ENCODE data around the gene NIPAL3.
"Not testable (repeated sequence)": the region's sequence is repeated elsewhere in the genome, so short reads cannot be mapped to it uniquely, and the experiment has no call there.

Gene NIPAL3

GRCh38 chr1:24490101-24490781 is 74.6 kb downstream of the NIPAL3 start:
- Mint-ChIP-seq H3K27ac (no peak overlapping the region), H3K4me1 (ENCODE audit: low read depth) (peaks cover 35% of the 10 kb centered on the region), H3K36me3 (ENCODE audit: low read depth) (peaks cover 4% of the 10 kb centered on the region), H3K27me3 (ENCODE audit: low read depth) (peaks cover 5% of the 10 kb centered on the region), H3K9me3 (peaks cover 5% of the 10 kb centered on the region), H3K4me3 (no peak overlapping the region)

- peaks cover 4% of the 10 kb centered on the region for H3K36me3 Mint-ChIP-seq (ENCODE audit: low read depth)
- H3K4me3 Mint-ChIP-seq: no peak overlapping the region
- peaks cover 5% of the 10 kb centered on the region for H3K27me3 Mint-ChIP-seq (ENCODE audit: low read depth)
- peaks cover 5% of the 10 kb centered on the region for H3K9me3 Mint-ChIP-seq
- H3K27ac Mint-ChIP-seq: no peak overlapping the region
- peaks cover 23% of the 10 kb centered on the region for H3K4me1 Mint-ChIP-seq (ENCODE audit: low read depth)
Measured at GRCh38 chr1:24491577-24492360, 76.2 kb downstream of the NIPAL3 start.

- not testable (repeated sequence) for H3K4me3 Mint-ChIP-seq; H3K27ac Mint-ChIP-seq; H3K36me3 Mint-ChIP-seq (ENCODE audit: low read depth); H3K9me3 Mint-ChIP-seq; H3K27me3 Mint-ChIP-seq (ENCODE audit: low read depth)
- H3K4me1 Mint-ChIP-seq (ENCODE audit: low read depth): peaks cover 14% of the 10 kb centered on the region
Measured at GRCh38 chr1:24492935-24493334, 77.3 kb downstream of the NIPAL3 start.

GRCh38 chr1:24493785-24494184 is 78.2 kb downstream of the NIPAL3 start:
- Mint-ChIP-seq H3K27ac (no peak overlapping the region), H3K9me3 (no peaks in the 10 kb centered on the region)

GRCh38 chr1:24498589-24498988 is 83.0 kb downstream of the NIPAL3 start:
- Mint-ChIP-seq H3K4me3 (no peak overlapping the region), H3K9me3 (no peaks in the 10 kb centered on the region), H3K4me1 (ENCODE audit: low read depth) (peaks cover 29% of the 10 kb centered on the region), H3K27me3 (ENCODE audit: low read depth) (no peaks in the 10 kb centered on the region), H3K36me3 (ENCODE audit: low read depth) (peaks cover 10% of the 10 kb centered on the region), H3K27ac (no peak overlapping the region)

More at GRCh38 chr1:24493785-24494184, 78.2 kb downstream of the NIPAL3 start:
- Mint-ChIP-seq H3K27me3 (ENCODE audit: low read depth) (peaks cover 5% of the 10 kb centered on the region), H3K4me1 (ENCODE audit: low read depth) (peaks cover 7% of the 10 kb centered on the region), H3K4me3 (no peak overlapping the region), H3K36me3 (ENCODE audit: low read depth) (peaks cover 3% of the 10 kb centered on the region)

GRCh38 chr1:24500448-24501048 is 84.9 kb downstream of the NIPAL3 start:
- peaks cover 42% of the 10 kb centered on the region for H3K4me1 Mint-ChIP-seq (ENCODE audit: low read depth)
- peaks cover 19% of the 10 kb centered on the region for H3K36me3 Mint-ChIP-seq (ENCODE audit: low read depth)
- no peaks in the 10 kb centered on the region for H3K27me3 Mint-ChIP-seq (ENCODE audit: low read depth)
- H3K9me3 Mint-ChIP-seq: no peaks in the 10 kb centered on the region
- peak overlapping the region; percentile 92 for H3K27ac Mint-ChIP-seq
- H3K4me3 Mint-ChIP-seq: peak overlapping the region; percentile 86

GRCh38 chr1:24501371-24502064 is 85.9 kb downstream of the NIPAL3 start:
- no peaks in the 10 kb centered on the region for H3K27me3 Mint-ChIP-seq (ENCODE audit: low read depth)
- H3K36me3 Mint-ChIP-seq (ENCODE audit: low read depth): peaks cover 19% of the 10 kb centered on the region
- H3K4me3 Mint-ChIP-seq: peak overlapping the region; percentile 86
- no peaks in the 10 kb centered on the region for H3K9me3 Mint-ChIP-seq
- H3K27ac Mint-ChIP-seq: peak overlapping the region; percentile 92
- H3K4me1 Mint-ChIP-seq (ENCODE audit: low read depth): peaks cover 49% of the 10 kb centered on the region

- Mint-ChIP-seq H3K36me3 (ENCODE audit: low read depth) (peaks cover 21% of the 10 kb centered on the region), H3K27me3 (ENCODE audit: low read depth) (no peaks in the 10 kb centered on the region), H3K27ac (peak overlapping the region; percentile 92), H3K4me1 (ENCODE audit: low read depth) (peaks cover 56% of the 10 kb centered on the region), H3K4me3 (peak overlapping the region; percentile 86), H3K9me3 (no peaks in the 10 kb centered on the region)
Measured at GRCh38 chr1:24502065-24502708, 86.6 kb downstream of the NIPAL3 start.

GRCh38 chr1:24502709-24503058 is 87.1 kb downstream of the NIPAL3 start, which contains the start of gene RCAN3:
TSS of gene RCAN3 (plus strand) at chr1:24502836. CDS start at chr1:24514373, 11,537 bp downstream.
- H3K4me3 Mint-ChIP-seq: peak within 1 kb of the TSS; percentile 96
- H3K36me3 Mint-ChIP-seq (ENCODE audit: low read depth): peaks cover 24% of the 10 kb centered on the region
- no peaks in the 10 kb centered on the region for H3K9me3 Mint-ChIP-seq
- peaks cover 61% of the 10 kb centered on the region for H3K4me1 Mint-ChIP-seq (ENCODE audit: low read depth)
- H3K27ac Mint-ChIP-seq: peak within 1 kb of the TSS; percentile 95
- no peaks in the 10 kb centered on the region for H3K27me3 Mint-ChIP-seq (ENCODE audit: low read depth)

GRCh38 chr1:24503059-24503751 is 87.6 kb downstream of the NIPAL3 start:
- Mint-ChIP-seq H3K9me3 (no peaks in the 10 kb centered on the region), H3K4me1 (ENCODE audit: low read depth) (peaks cover 66% of the 10 kb centered on the region), H3K27ac (peak overlapping the region; percentile 95), H3K4me3 (peak overlapping the region; percentile 96), H3K27me3 (ENCODE audit: low read depth) (no peaks in the 10 kb centered on the region), H3K36me3 (ENCODE audit: low read depth) (peaks cover 28% of the 10 kb centered on the region)

GRCh38 chr1:24503870-24504523 is 88.4 kb downstream of the NIPAL3 start:
- H3K27ac Mint-ChIP-seq: peak overlapping the region; percentile 95
- H3K4me1 Mint-ChIP-seq (ENCODE audit: low read depth): peaks cover 68% of the 10 kb centered on the region
- H3K36me3 Mint-ChIP-seq (ENCODE audit: low read depth): peaks cover 30% of the 10 kb centered on the region
- no peaks in the 10 kb centered on the region for H3K9me3 Mint-ChIP-seq
- H3K4me3 Mint-ChIP-seq: peak overlapping the region; percentile 96
- no peaks in the 10 kb centered on the region for H3K27me3 Mint-ChIP-seq (ENCODE audit: low read depth)

- Mint-ChIP-seq H3K4me3 (peak overlapping the region; percentile 96), H3K9me3 (no peaks in the 10 kb centered on the region), H3K27ac (peak overlapping the region; percentile 95), H3K36me3 (ENCODE audit: low read depth) (peaks cover 33% of the 10 kb centered on the region), H3K4me1 (ENCODE audit: low read depth) (peaks cover 69% of the 10 kb centered on the region), H3K27me3 (ENCODE audit: low read depth) (no peaks in the 10 kb centered on the region)
Measured at GRCh38 chr1:24504560-24504959, 89.0 kb downstream of the NIPAL3 start.

- Mint-ChIP-seq H3K4me1 (ENCODE audit: low read depth) (peaks cover 72% of the 10 kb centered on the region), H3K27me3 (ENCODE audit: low read depth) (no peaks in the 10 kb centered on the region), H3K36me3 (ENCODE audit: low read depth) (peaks cover 44% of the 10 kb centered on the region), H3K9me3 (no peaks in the 10 kb centered on the region), H3K27ac (peak overlapping the region; percentile 62), H3K4me3 (peak overlapping the region; percentile 55)
Measured at GRCh38 chr1:24505816-24506215, 90.2 kb downstream of the NIPAL3 start.

Measured in T-helper 1 cell treated with Interleukin-12 subunit alpha and Interleukin-12 subunit beta and Interleukin-4 antibody, amounts not matched to agents 30 μg/mL and 1 μg/mL, for 36 hours (primary cell).